Natural killer cell treated with Interleukin-12 subunit alpha and Interleukin-12 subunit beta and Interleukin-15 and Interleukin-18, amount 100 ng/mL, for 72 hours (primary cell): ENCODE data around the gene GSTM3. TPM values are rescaled to one million over a fixed set of nuclear protein-coding genes. Genes with fewer than 3 reads are reported as not detected.
A peak's percentile ranks its signal among the peaks of the same experiment; 100 is the strongest.
"Not testable (repeated sequence)": the region's sequence is repeated elsewhere in the genome, so short reads cannot be mapped to it uniquely, and the experiment has no call there.

Experiments used
- ATAC-seq, 2 donors: fragments of 150-1000 bp; cut with Tn5 transposase in 1 of 2; sonication (Bioruptor Pico), chemical (Tn5 transposase) in 1 of 2; 2 replicates each; pipeline ENCODE4 v1.10.0; 2021
- DNase-seq: peaks from one replicate; pipeline ENCODE4 v3.0.0; 2022; ENCODE audit warnings: low spot score
- H3K27ac Mint-ChIP-seq, 2 donors: 1 replicate in 1 of 2; 2 replicates in 1 of 2; pipeline ENCODE4 v1.8.0; 2022; ENCODE audit warnings: mixed read lengths in 2 of 2, mild to moderate bottlenecking in 1 of 2, moderate library complexity in 1 of 2
- H3K27me3 Mint-ChIP-seq, 2 donors: 1 replicate in 1 of 2; 2 replicates in 1 of 2; pipeline ENCODE4 v1.8.0; 2022; ENCODE audit warnings: mixed read lengths in 2 of 2
- H3K36me3 Mint-ChIP-seq: one replicate; pipeline ENCODE4 v1.8.0; 2022; ENCODE audit warnings: mixed read lengths
- H3K4me1 Mint-ChIP-seq, 2 donors: 1 replicate in 1 of 2; 2 replicates in 1 of 2; pipeline ENCODE4 v1.8.0; 2022; ENCODE audit warnings: low read depth in 2 of 2, mixed read lengths in 2 of 2, mild to moderate bottlenecking in 1 of 2
- H3K4me3 Mint-ChIP-seq: one replicate; pipeline ENCODE4 v1.8.0; 2022; ENCODE audit warnings: mixed read lengths
- H3K9me3 Mint-ChIP-seq: 2 replicates; pipeline ENCODE4 v1.8.0; 2022; ENCODE audit warnings: mixed read lengths
- total RNA-seq, 2 donors: library from RNA; stranded (reverse); gene quantifications; one replicate each; pipeline ENCODE4 v1.2.3, GENCODE V29; 2022

The GSTM3 gene
- total RNA-seq, 2 donors from 2014 or later = 2.3 to 4.0 TPM

- H3K27ac Mint-ChIP-seq, H3K4me1 Mint-ChIP-seq, H3K4me3 Mint-ChIP-seq, DNase-seq, ATAC-seq, H3K9me3 Mint-ChIP-seq: not testable (repeated sequence)
- H3K36me3 Mint-ChIP-seq = peaks cover 16% of the 10 kb centered on the region
- peaks cover 0 to 13% of the 10 kb centered on the region in 2 donors for H3K27me3 Mint-ChIP-seq
Measured at GRCh38 chr1:109702940-109703339, 37.9 kb downstream of the GSTM3 start.

- not testable (repeated sequence) for H3K4me3 Mint-ChIP-seq, H3K27ac Mint-ChIP-seq, H3K36me3 Mint-ChIP-seq, ATAC-seq, H3K9me3 Mint-ChIP-seq, DNase-seq, H3K27me3 Mint-ChIP-seq, H3K4me1 Mint-ChIP-seq
Measured at GRCh38 chr1:109697861-109698260, 43.0 kb downstream of the GSTM3 start.

GRCh38 chr1:109697066-109697465, 43.8 kb downstream of the GSTM3 start:
- Mint-ChIP-seq H3K4me3 (no peak overlapping the region), H3K27ac (no peak overlapping the region), H3K9me3 (no peaks in the 10 kb centered on the region), H3K27me3 (no peaks in the 10 kb centered on the region), H3K36me3 (no peaks in the 10 kb centered on the region), H3K4me1 (no peaks in the 10 kb centered on the region)
- ATAC-seq = no peak
- no peak for DNase-seq

GRCh38 chr1:109695138-109695537, 45.7 kb downstream of the GSTM3 start:
- not testable (repeated sequence) for H3K4me3 Mint-ChIP-seq, H3K9me3 Mint-ChIP-seq, H3K27me3 Mint-ChIP-seq

GRCh38 chr1:109694400-109694799, 46.4 kb downstream of the GSTM3 start:
- not testable (repeated sequence) for H3K27me3 Mint-ChIP-seq, H3K9me3 Mint-ChIP-seq, DNase-seq, H3K4me1 Mint-ChIP-seq, ATAC-seq, H3K36me3 Mint-ChIP-seq, H3K27ac Mint-ChIP-seq, H3K4me3 Mint-ChIP-seq

More at GRCh38 chr1:109695138-109695537, 45.7 kb downstream of the GSTM3 start:
- not testable (repeated sequence) for H3K36me3 Mint-ChIP-seq, H3K27ac Mint-ChIP-seq, ATAC-seq, DNase-seq, H3K4me1 Mint-ChIP-seq

GRCh38 chr1:109691759-109692158, 49.1 kb downstream of the GSTM3 start:
- Mint-ChIP-seq H3K27me3 (no peaks in the 10 kb centered on the region), H3K4me3 (no peak overlapping the region), H3K27ac (no peak overlapping the region), H3K9me3 (no peaks in the 10 kb centered on the region), H3K36me3 (no peaks in the 10 kb centered on the region), H3K4me1 (peaks cover 0 to 7% of the 10 kb centered on the region in 2 donors)
- DNase-seq (no peak), ATAC-seq (no peak)

- peaks cover 0 to 7% of the 10 kb centered on the region in 2 donors for H3K4me1 Mint-ChIP-seq
- H3K36me3 Mint-ChIP-seq = peaks cover 3% of the 10 kb centered on the region
- H3K4me3 Mint-ChIP-seq = peak overlapping the region; percentile 70
- ATAC-seq (no peak), DNase-seq (no peak)
- H3K27ac Mint-ChIP-seq = peak overlapping the region in 1 of 2 donors; percentile 15
- no peaks in the 10 kb centered on the region for H3K27me3 Mint-ChIP-seq
- no peaks in the 10 kb centered on the region for H3K9me3 Mint-ChIP-seq
Measured at GRCh38 chr1:109689844-109690405, 50.9 kb downstream of the GSTM3 start.

- Mint-ChIP-seq H3K4me1 (peaks cover 0 to 7% of the 10 kb centered on the region in 2 donors), H3K27me3 (no peaks in the 10 kb centered on the region), H3K9me3 (no peaks in the 10 kb centered on the region), H3K4me3 (peak within 1 kb of the TSS; percentile 90), H3K27ac (peak within 1 kb of the TSS in 1 of 2 donors; percentile 83), H3K36me3 (peaks cover 6% of the 10 kb centered on the region)
- DNase-seq = no peak
- ATAC-seq = peak in 1 of 2 donors; percentile 99
Measured at GRCh38 chr1:109687641-109688499, 53.0 kb downstream of the GSTM3 start, which contains the start of gene GSTM1. Gene GSTM1, plus strand, starts transcription at chr1:109687817. Its CDS starts 57 bp downstream, at chr1:109687874.

GRCh38 chr1:109687109-109687508, 53.7 kb downstream of the GSTM3 start:
- not testable (repeated sequence) for H3K4me1 Mint-ChIP-seq, DNase-seq, H3K9me3 Mint-ChIP-seq, ATAC-seq, H3K27me3 Mint-ChIP-seq, H3K36me3 Mint-ChIP-seq
- Mint-ChIP-seq H3K27ac (peak overlapping the region in 1 of 2 donors; percentile 83), H3K4me3 (peak overlapping the region; percentile 90)

- not testable (repeated sequence) for DNase-seq, H3K4me1 Mint-ChIP-seq, H3K9me3 Mint-ChIP-seq, H3K27me3 Mint-ChIP-seq, H3K27ac Mint-ChIP-seq, H3K4me3 Mint-ChIP-seq, ATAC-seq, H3K36me3 Mint-ChIP-seq
Measured at GRCh38 chr1:109685890-109686289, 54.9 kb downstream of the GSTM3 start.

- not testable (repeated sequence) for H3K9me3 Mint-ChIP-seq, H3K4me3 Mint-ChIP-seq, H3K27ac Mint-ChIP-seq, ATAC-seq, H3K27me3 Mint-ChIP-seq, DNase-seq, H3K36me3 Mint-ChIP-seq, H3K4me1 Mint-ChIP-seq
Measured at GRCh38 chr1:109685399-109685798, 55.4 kb downstream of the GSTM3 start.

GRCh38 chr1:109684777-109685176, 56.1 kb downstream of the GSTM3 start:
- not testable (repeated sequence) for H3K4me1 Mint-ChIP-seq, H3K36me3 Mint-ChIP-seq, DNase-seq, ATAC-seq, H3K9me3 Mint-ChIP-seq, H3K27me3 Mint-ChIP-seq, H3K4me3 Mint-ChIP-seq, H3K27ac Mint-ChIP-seq
